ENCODE results near the gene OR52B6.
"Not testable (repeated sequence)": the region's sequence is repeated elsewhere in the genome, so short reads cannot be mapped to it uniquely, and the experiment has no call there.

DNA sequence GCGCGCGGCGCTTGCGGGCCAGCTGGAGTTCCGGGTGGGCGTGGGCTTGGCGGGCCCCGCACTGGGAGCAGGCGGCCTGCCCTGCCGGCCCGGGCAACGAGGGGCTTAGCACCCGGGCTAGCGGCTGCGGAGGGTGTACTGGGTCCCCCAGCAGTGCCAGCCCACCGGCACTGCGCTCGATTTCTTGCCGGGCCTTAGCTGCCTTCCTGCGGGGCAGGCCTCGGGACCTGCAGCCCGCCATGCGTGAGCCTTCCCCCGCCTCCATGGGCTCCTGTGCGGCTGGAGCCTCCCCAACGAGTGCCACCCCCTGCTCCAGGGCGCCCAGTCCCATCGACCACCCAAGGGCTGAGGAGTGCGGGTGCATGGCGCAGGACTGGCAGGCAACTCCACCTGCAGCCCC lies 9.2 kb downstream of the OR52B6 start:
- TF ChIP-seq CTCF (IDR thresholded peaks at IDR 0.05; ENCODE audit: low read depth, low read length, missing input control); GABPA (IDR thresholded peaks at IDR 0.05 in 1 of 2, conservative IDR thresholded peaks at IDR 0.05 in 1 of 2); TAF1 (conservative IDR thresholded peaks at IDR 0.05); HNF4G (IDR thresholded peaks at IDR 0.05); ATF3 (IDR thresholded peaks at IDR 0.05); RAD21 (IDR thresholded peaks at IDR 0.05); SP1 (IDR thresholded peaks at IDR 0.05); MAX (IDR thresholded peaks at IDR 0.05); JUND (IDR thresholded peaks at IDR 0.05); YY1 (IDR thresholded peaks at IDR 0.05); FOXA1 (IDR thresholded peaks at IDR 0.05); NR2F2 (IDR thresholded peaks at IDR 0.05): not testable (repeated sequence)
- TF ChIP-seq, protein P1, sequence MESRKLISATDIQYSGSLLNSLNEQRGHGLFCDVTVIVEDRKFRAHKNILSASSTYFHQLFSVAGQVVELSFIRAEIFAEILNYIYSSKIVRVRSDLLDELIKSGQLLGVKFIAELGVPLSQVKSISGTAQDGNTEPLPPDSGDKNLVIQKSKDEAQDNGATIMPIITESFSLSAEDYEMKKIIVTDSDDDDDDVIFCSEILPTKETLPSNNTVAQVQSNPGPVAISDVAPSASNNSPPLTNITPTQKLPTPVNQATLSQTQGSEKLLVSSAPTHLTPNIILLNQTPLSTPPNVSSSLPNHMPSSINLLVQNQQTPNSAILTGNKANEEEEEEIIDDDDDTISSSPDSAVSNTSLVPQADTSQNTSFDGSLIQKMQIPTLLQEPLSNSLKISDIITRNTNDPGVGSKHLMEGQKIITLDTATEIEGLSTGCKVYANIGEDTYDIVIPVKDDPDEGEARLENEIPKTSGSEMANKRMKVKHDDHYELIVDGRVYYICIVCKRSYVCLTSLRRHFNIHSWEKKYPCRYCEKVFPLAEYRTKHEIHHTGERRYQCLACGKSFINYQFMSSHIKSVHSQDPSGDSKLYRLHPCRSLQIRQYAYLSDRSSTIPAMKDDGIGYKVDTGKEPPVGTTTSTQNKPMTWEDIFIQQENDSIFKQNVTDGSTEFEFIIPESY (IDR thresholded peaks at IDR 0.05) = not testable (repeated sequence)
- TF ChIP-seq, protein P2, sequence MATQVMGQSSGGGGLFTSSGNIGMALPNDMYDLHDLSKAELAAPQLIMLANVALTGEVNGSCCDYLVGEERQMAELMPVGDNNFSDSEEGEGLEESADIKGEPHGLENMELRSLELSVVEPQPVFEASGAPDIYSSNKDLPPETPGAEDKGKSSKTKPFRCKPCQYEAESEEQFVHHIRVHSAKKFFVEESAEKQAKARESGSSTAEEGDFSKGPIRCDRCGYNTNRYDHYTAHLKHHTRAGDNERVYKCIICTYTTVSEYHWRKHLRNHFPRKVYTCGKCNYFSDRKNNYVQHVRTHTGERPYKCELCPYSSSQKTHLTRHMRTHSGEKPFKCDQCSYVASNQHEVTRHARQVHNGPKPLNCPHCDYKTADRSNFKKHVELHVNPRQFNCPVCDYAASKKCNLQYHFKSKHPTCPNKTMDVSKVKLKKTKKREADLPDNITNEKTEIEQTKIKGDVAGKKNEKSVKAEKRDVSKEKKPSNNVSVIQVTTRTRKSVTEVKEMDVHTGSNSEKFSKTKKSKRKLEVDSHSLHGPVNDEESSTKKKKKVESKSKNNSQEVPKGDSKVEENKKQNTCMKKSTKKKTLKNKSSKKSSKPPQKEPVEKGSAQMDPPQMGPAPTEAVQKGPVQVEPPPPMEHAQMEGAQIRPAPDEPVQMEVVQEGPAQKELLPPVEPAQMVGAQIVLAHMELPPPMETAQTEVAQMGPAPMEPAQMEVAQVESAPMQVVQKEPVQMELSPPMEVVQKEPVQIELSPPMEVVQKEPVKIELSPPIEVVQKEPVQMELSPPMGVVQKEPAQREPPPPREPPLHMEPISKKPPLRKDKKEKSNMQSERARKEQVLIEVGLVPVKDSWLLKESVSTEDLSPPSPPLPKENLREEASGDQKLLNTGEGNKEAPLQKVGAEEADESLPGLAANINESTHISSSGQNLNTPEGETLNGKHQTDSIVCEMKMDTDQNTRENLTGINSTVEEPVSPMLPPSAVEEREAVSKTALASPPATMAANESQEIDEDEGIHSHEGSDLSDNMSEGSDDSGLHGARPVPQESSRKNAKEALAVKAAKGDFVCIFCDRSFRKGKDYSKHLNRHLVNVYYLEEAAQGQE (IDR thresholded peaks at IDR 0.05) = not testable (repeated sequence)

All from liver (tissue), 3 donors.